Measurements from ENCODE around the gene MPP3.

MPP3 gene

GRCh38 chr17:43830510-43831140, 2.3 kb downstream of the MPP3 start:
- DNase-seq = no peak

GRCh38 chr17:43829738-43830137, 3.2 kb downstream of the MPP3 start:
- DNase-seq = no peak

- DNase-seq = no peak
Observed at GRCh38 chr17:43827596-43827995, 5.3 kb downstream of the MPP3 start.

DNA sequence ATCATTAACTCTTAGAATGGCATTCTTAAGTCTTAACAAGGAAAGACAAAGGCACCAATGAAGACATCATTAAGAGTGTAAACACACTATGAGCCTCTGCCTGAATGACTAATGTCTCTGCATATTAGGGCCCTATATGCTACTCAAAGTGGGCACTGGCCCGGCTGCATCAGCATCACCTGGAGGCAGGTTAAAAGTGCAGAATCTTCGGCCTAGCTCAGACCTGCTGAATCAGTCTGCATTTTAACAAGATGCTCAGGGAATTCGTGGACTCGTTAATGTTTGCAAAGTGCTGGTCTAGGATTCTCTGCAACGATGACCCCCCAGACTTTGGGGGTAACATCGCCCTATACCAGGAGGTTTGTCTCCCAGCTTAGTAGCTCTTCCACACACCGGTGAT, 6.7 kb downstream of the MPP3 start:
- no peak for DNase-seq

DNA sequence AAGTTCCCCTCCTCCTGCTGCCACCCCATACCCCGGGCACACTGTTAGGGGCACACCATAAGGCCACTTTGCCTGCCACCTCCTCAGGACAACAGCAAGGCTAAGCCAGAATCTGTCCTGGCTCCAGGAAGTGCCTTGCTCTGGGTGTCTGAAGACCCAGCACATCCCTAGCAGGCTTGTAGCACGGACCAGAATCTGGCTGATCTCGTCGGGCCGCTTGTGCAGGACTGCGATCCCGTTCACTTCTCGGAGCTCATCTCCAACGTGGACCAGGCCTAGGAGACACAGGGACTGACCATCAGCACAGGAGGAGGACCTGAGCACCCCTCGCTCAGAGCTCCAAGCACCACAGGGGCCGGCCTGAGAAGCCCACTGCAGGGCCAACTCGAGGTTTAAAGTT, 7.4 kb downstream of the MPP3 start:
- no peak for DNase-seq

- no peak for DNase-seq
Observed at GRCh38 chr17:43823350-43824084, 9.4 kb downstream of the MPP3 start.

DNA sequence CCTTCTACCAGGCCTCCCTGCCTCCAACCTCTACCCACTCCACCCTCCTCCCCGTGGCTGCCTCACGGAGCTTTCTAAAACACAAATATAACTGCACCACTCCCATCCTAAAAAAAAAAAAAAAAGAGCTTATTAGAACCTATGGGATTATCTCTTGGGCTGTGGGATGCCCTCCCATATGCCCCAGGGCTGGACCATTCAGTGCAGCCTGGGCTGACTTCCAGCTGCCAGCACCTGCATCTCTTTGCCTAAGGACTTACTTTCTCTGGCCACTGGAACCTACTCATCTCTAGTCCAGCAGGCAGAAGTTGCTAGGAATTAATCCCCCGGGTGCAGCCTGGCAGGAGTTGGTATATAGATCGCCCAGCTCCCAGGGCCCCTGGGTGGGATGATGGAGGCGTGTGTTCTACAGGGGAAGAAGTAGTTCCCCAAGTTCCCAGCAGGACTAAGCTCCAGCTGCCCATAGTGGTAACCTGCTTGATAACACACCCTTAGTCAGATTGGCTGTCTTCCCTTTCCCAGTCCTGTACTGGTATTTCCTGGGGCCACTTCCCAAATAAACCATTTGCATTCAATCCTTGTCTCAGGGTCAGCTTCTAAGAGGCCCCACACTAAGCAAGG, 10.3 kb downstream of the MPP3 start:
- DNase-seq = no peak

- no peak for DNase-seq
Observed at GRCh38 chr17:43820759-43821158, 12.2 kb downstream of the MPP3 start.

- DNase-seq = no peak
Observed at GRCh38 chr17:43818966-43819365, 14.0 kb downstream of the MPP3 start.

DNA sequence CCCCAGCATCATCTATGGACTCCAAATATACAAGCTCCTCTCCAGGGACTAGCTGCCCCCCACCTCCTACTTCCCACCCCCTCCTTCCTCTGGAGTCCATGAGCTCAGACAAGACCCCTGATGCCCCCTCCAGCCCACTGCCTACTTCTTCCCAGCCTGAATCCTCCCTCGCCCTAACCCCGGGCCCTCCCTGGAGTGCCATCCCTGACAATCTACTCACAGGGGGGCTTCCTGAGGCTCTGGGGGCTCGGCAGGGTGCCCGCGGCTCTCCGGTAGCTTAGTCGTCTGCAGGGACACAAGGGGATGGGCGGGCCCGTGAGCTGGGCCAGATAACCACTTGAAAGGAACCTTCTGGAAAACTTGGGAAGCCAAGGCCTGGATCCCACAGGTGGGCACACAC, 15.1 kb downstream of the MPP3 start:
- no peak for DNase-seq

GRCh38 chr17:43816336-43817320, 16.3 kb downstream of the MPP3 start:
- DNase-seq = no peak

- DNase-seq = no peak
Observed at GRCh38 chr17:43814714-43815113, 18.2 kb downstream of the MPP3 start.

DNA sequence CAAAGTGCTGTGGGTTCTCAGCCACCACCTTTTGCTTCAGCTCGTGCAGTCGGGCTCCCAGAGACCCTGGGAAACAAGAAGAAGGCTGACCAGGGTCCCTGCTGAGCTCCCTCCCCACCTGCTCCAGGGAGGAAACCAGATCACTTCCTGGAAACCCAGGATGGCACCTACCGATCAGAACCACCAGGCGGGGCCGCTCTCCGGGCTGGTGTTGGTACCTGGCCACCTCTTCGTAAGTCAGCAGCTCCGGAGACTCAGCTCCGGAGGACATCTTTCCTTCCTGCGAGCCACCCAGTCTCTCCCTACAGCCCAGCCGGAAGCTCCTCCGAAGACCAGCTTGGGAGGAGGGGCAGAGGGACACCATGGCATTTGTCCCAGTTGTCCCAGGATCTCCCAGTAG, 18.9 kb downstream of the MPP3 start:
- no peak for DNase-seq

DNA sequence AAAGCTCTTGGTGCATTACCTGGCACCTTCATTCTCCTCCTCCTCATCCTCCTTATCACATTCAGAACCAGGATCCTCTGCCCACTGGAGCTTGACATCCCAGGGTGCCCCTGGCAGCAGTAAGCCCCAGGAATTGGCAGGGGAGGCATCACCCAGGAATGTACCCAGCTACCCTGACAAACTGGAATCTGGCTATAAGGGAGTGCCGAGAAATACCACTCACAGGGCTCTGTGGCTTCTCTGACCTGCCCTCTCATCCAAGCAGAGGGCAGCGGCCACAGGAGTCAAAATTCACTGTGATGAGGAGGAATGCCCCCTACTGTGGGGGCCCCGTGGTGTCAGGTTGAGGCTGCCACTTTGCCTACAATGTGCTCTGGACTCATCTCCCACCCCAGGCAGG, 19.6 kb downstream of the MPP3 start:
- no peak for DNase-seq

DNA sequence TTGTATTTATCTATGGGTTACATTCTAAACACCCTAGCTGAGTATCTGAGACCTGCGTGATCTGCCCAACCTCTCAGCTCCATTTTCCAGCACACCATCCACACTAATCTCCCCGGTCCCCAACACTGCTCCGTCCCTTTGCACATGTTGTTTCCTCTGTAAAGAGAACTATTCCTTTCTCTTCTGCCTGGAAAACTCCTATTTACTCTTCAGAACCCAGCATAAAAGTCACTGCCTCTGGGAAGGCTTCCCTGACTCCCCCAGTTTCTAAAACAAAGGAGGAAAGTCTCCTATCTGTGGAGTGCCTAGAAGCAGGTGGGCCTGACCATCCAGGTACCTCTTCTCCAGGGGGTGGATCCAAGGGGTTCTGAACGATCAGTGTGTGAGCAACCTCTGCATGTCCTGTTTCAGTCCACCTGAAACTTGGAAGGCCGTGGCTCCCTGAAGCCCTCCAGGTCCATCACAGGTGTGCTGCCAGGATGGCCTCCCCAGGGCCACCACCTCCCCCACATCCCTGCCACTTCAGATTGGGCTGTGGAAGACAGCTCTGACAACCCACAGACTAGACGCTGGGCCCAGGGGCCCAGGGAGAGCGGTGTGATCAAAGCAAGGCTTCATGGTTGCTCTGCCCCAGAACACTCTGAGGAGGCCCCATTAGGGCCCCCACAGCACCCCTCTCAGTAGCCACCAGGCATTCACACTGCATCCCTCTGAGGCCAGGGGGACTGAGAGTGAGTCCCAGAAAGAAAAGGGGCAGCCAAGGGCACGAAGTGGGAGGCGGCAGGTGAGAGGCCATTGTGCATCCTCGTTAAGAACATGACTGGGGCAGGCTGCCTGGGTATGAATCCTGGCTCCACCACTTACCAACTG, 20.3 kb downstream of the MPP3 start:
- no peak for DNase-seq

- no peak for DNase-seq
Observed at GRCh38 chr17:43810823-43811222, 22.1 kb downstream of the MPP3 start.

- no peak for DNase-seq
Observed at GRCh38 chr17:43810226-43810715, 22.7 kb downstream of the MPP3 start.

GRCh38 chr17:43809121-43809520, 23.8 kb downstream of the MPP3 start:
- DNase-seq = no peak

GRCh38 chr17:43808076-43808475, 24.9 kb downstream of the MPP3 start:
- no peak for DNase-seq

GRCh38 chr17:43805117-43805516, 27.8 kb downstream of the MPP3 start:
- DNase-seq = no peak

DNA sequence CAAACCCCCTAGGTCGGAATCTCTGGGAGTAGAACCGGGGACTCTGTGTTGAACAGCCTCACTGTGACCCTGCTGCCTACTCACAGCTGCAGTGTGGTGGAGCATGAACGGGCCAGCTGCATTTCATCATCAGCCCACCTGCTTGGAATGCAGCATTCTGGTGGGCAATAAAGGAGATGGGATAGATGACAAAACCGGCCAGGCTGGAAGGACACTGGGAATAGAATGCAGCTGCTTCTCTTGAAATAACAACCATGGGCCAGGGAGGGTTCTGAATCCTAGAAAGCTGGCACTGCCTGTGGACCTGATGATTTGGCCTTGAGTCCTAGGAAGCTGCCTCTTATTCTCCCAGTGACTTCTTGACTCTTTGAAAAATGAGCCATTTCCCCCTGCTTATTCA, 29.2 kb downstream of the MPP3 start:
- no peak for DNase-seq

DNA sequence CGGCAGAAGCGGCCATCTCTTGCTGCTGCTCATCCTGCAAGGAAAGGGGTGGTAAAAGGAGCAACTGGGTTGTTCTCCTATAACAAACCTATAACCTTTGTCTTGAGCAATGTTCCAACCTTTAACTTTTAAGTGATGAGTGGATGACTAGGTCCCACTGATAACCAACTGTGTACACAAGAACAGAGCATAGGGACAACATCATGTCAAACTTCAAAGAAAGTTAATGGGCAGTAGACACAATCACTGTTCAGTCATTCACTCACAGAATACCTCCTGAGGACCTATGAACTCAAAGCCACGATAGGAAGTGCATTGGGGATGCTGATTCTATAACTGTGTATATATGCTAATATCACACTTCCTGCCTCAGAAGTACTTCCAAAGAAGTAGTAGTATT, 31.1 kb downstream of the MPP3 start:
- no peak for DNase-seq

Data from KG1 (cell line).